Measurements from ENCODE around the gene LCAT. TPM values are rescaled to one million over a fixed set of nuclear protein-coding genes. Genes with fewer than 3 reads are reported as not detected.

LCAT gene
- total and polyA plus RNA-seq, 9 of the 15 experiments (the other 6 are each of a cell fraction or from before 2014, with no cell fraction given) = 0.46 to 21.0 (median 5.0) TPM

GRCh38 chr16:67968400-67969253 is 24.7 kb upstream of the LCAT start, which contains the start of gene SLC12A4 (continued):
- TF ChIP-seq ARID3A (IDR thresholded peaks at IDR 0.05; ENCODE audit: borderline replicate concordance, low read depth, low read length) = no peak
- peak; percentile 86 for TF ChIP-seq E2F3 (CRISPR knock-in tag; IDR thresholded peaks at IDR 0.05)
- TF ChIP-seq TEAD1 (CRISPR knock-in tag; IDR thresholded peaks at IDR 0.05) = peak; percentile 67 to 97
- TF ChIP-seq, protein P1, sequence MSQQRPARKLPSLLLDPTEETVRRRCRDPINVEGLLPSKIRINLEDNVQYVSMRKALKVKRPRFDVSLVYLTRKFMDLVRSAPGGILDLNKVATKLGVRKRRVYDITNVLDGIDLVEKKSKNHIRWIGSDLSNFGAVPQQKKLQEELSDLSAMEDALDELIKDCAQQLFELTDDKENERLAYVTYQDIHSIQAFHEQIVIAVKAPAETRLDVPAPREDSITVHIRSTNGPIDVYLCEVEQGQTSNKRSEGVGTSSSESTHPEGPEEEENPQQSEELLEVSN (IDR thresholded peaks at IDR 0.05; ENCODE audit: borderline replicate concordance in 1 of 2, extremely low read depth in 1 of 2, insufficient read depth in 1 of 2, insufficient read length in 1 of 2, low read depth in 1 of 2, low read length in 1 of 2, poor library complexity in 1 of 2, severe bottlenecking in 1 of 2) = peak; percentile 26 to 79
- TF ChIP-seq ZBTB1 (CRISPR knock-in tag; IDR thresholded peaks at IDR 0.05; ENCODE audit: borderline replicate concordance, low read depth) = peak; percentile 75; the same call in 1 of the 2 replicates
- TF ChIP-seq, protein P2, sequence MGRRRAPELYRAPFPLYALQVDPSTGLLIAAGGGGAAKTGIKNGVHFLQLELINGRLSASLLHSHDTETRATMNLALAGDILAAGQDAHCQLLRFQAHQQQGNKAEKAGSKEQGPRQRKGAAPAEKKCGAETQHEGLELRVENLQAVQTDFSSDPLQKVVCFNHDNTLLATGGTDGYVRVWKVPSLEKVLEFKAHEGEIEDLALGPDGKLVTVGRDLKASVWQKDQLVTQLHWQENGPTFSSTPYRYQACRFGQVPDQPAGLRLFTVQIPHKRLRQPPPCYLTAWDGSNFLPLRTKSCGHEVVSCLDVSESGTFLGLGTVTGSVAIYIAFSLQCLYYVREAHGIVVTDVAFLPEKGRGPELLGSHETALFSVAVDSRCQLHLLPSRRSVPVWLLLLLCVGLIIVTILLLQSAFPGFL (CRISPR knock-in tag; IDR thresholded peaks at IDR 0.05) = no peak
- no peak for TF ChIP-seq ZNF184 (CRISPR knock-in tag; IDR thresholded peaks at IDR 0.05)
- TF ChIP-seq ZNF263 (CRISPR knock-in tag; IDR thresholded peaks at IDR 0.05; ENCODE audit: borderline replicate concordance) = peak; percentile 97
- TF ChIP-seq ZKSCAN8 (CRISPR knock-in tag; IDR thresholded peaks at IDR 0.05) = no peak
- no peak for TF ChIP-seq ZFP30 (CRISPR knock-in tag; IDR thresholded peaks at IDR 0.05; ENCODE audit: borderline replicate concordance)
- no peak for TF ChIP-seq MCM7 (IDR thresholded peaks at IDR 0.05)
- no peak for TF ChIP-seq MAFK (IDR thresholded peaks at IDR 0.05; ENCODE audit: low read length)
- peak; percentile 77 for TF ChIP-seq ZFX (CRISPR knock-in tag; IDR thresholded peaks at IDR 0.05)
- TF ChIP-seq ZKSCAN3 (CRISPR knock-in tag; IDR thresholded peaks at IDR 0.05) = no peak
- TF ChIP-seq SMARCA4 (IDR thresholded peaks at IDR 0.05) = 0 out of 2 replicates have a peak, but pooled peaks have one; percentile 10
- TF ChIP-seq NR3C1 (CRISPR knock-in tag; IDR thresholded peaks at IDR 0.05) = no peak
- peak; percentile 78 for TF ChIP-seq ETS1 (conservative IDR thresholded peaks at IDR 0.05; ENCODE audit: control insufficient read depth, low read depth, low read length)
- TF ChIP-seq SRSF7 (optimal IDR thresholded peaks at IDR 0.05; ENCODE audit: low read depth, low read length) = no peak
- no peak for TF ChIP-seq NCOA1 (IDR thresholded peaks at IDR 0.05; ENCODE audit: low read depth)
- no peak for TF ChIP-seq MXI1 (IDR thresholded peaks at IDR 0.05; ENCODE audit: low read depth, low read length)
- peak; percentile 60 for TF ChIP-seq GABPB1 (CRISPR knock-in tag; IDR thresholded peaks at IDR 0.05)
- peak; percentile 71; the same call in 1 of the 2 replicates for TF ChIP-seq ESRRA (IDR thresholded peaks at IDR 0.05; ENCODE audit: borderline replicate concordance, low read depth)
- TF ChIP-seq ZNF785 (CRISPR knock-in tag; IDR thresholded peaks at IDR 0.05) = no peak
- TF ChIP-seq ZNF12 (CRISPR knock-in tag; IDR thresholded peaks at IDR 0.05) = peak; percentile 64; the same call in 1 of the 2 replicates
